HL-60 (cell line): Measurements from ENCODE around the gene DDX60.

Experiments used
- GABPA ChIP-seq: IDR thresholded peaks from 2 replicates; pipeline ENCODE4 v1.6.1; 2012; ENCODE audit warnings: low read depth
- POLR2AphosphoS5 ChIP-seq: IDR thresholded peaks from 2 replicates; pipeline ENCODE4 v1.6.1; 2012; ENCODE audit warnings: low read depth
- TF ChIP-seq, protein P1 (sequence below): IDR thresholded peaks from one replicate; pipeline ENCODE4 v1.5.1; 2011; ENCODE audit warnings: low read length, control low read depth, inconsistent platforms; ENCODE audit not compliant: insufficient read depth
- TF ChIP-seq, protein P2 (sequence below): IDR thresholded peaks from 2 replicates; pipeline ENCODE4 v1.6.1; 2012; ENCODE audit warnings: low read depth; ENCODE audit not compliant: insufficient replicate concordance

DNA sequence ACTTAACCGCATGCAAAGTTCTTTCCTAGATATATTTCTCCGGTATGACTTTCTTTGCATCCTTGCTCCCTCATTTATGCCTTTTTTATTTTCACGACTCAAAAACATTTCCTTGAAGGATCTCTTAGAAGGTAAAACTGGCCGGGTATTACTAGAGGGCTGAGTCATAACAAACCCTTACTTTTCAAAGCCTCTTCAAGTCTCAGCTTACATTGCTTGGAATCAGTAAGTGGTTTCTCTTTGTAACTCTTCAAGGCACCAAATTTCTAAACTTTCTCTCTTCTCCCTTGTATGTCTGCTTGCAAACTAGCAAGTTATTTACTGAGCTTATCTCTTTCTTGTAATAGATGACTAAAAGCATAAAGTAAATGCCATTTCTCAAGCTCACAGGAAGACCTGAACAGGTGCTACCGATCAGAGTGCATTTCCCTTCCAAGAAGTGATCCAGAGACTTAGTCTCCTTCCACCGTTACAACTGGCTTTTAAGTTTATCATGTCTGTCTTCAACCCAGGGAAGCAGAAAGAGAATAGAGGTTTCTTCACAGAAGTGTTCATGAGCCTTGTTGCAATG, 150.8 kb downstream of the DDX60 start:
- TF ChIP-seq, protein P1, sequence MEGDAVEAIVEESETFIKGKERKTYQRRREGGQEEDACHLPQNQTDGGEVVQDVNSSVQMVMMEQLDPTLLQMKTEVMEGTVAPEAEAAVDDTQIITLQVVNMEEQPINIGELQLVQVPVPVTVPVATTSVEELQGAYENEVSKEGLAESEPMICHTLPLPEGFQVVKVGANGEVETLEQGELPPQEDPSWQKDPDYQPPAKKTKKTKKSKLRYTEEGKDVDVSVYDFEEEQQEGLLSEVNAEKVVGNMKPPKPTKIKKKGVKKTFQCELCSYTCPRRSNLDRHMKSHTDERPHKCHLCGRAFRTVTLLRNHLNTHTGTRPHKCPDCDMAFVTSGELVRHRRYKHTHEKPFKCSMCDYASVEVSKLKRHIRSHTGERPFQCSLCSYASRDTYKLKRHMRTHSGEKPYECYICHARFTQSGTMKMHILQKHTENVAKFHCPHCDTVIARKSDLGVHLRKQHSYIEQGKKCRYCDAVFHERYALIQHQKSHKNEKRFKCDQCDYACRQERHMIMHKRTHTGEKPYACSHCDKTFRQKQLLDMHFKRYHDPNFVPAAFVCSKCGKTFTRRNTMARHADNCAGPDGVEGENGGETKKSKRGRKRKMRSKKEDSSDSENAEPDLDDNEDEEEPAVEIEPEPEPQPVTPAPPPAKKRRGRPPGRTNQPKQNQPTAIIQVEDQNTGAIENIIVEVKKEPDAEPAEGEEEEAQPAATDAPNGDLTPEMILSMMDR: no peak
- TF ChIP-seq POLR2AphosphoS5 (no peak), GABPA (no peak)
- TF ChIP-seq, protein P2, sequence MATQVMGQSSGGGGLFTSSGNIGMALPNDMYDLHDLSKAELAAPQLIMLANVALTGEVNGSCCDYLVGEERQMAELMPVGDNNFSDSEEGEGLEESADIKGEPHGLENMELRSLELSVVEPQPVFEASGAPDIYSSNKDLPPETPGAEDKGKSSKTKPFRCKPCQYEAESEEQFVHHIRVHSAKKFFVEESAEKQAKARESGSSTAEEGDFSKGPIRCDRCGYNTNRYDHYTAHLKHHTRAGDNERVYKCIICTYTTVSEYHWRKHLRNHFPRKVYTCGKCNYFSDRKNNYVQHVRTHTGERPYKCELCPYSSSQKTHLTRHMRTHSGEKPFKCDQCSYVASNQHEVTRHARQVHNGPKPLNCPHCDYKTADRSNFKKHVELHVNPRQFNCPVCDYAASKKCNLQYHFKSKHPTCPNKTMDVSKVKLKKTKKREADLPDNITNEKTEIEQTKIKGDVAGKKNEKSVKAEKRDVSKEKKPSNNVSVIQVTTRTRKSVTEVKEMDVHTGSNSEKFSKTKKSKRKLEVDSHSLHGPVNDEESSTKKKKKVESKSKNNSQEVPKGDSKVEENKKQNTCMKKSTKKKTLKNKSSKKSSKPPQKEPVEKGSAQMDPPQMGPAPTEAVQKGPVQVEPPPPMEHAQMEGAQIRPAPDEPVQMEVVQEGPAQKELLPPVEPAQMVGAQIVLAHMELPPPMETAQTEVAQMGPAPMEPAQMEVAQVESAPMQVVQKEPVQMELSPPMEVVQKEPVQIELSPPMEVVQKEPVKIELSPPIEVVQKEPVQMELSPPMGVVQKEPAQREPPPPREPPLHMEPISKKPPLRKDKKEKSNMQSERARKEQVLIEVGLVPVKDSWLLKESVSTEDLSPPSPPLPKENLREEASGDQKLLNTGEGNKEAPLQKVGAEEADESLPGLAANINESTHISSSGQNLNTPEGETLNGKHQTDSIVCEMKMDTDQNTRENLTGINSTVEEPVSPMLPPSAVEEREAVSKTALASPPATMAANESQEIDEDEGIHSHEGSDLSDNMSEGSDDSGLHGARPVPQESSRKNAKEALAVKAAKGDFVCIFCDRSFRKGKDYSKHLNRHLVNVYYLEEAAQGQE: no peak
